ENCODE results near the gene RIPK4. TPM values are rescaled to one million over a fixed set of nuclear protein-coding genes. Genes with fewer than 3 reads are reported as not detected.

RIPK4 gene
- total and polyA plus RNA-seq, 2 donors from 2014 or later = 11.6 to 32.6 TPM

GRCh38 chr21:41707231-41707959 is 59.5 kb downstream of the RIPK4 start:
- intact Hi-C loops (cut with DNase I) = no loop called here
- Histone ChIP-seq H3K4me1 (ENCODE audit: control insufficient read depth in 2 of 3, insufficient read depth in 2 of 3, low read depth in 1 of 3, low read length in 3 of 3) (peaks cover 0 to 8% (median 0%) of the 10 kb centered on the region in 3 donors), H3K9me3 (ENCODE audit: control insufficient read depth in 2 of 3, insufficient read depth in 1 of 3, low read length in 3 of 3) (no peaks in the 10 kb centered on the region), H3K27me3 (ENCODE audit: control insufficient read depth, insufficient read depth, low read length) (no peaks in the 10 kb centered on the region), H3K4me3 (ENCODE audit: low read length in 3 of 3) (no peak overlapping the region), H3K36me3 (ENCODE audit: control insufficient read depth in 2 of 3, insufficient read depth in 3 of 3, low read length in 3 of 3) (no peaks in the 10 kb centered on the region), H3K9ac (ENCODE audit: low read length in 3 of 3) (no peak overlapping the region), H3K27ac (ENCODE audit: low read depth in 2 of 2, low read length in 2 of 2) (no peak overlapping the region)
- no peak for TF ChIP-seq CTCF (IDR thresholded peaks at IDR 0.05; ENCODE audit: borderline replicate concordance, extremely low read depth, insufficient read depth)
- FAIRE-seq (no peak), DNase-seq (peak in 1 of 5 donors; percentile 15)

GRCh38 chr21:41706678-41707077 is 60.2 kb downstream of the RIPK4 start:
- Histone ChIP-seq H3K27ac (ENCODE audit: low read depth in 2 of 2, low read length in 2 of 2) (no peak overlapping the region), H3K27me3 (ENCODE audit: control insufficient read depth, insufficient read depth, low read length) (no peaks in the 10 kb centered on the region), H3K9me3 (ENCODE audit: control insufficient read depth in 2 of 3, insufficient read depth in 1 of 3, low read length in 3 of 3) (no peaks in the 10 kb centered on the region), H3K4me3 (ENCODE audit: low read length in 3 of 3) (no peak overlapping the region), H3K36me3 (ENCODE audit: control insufficient read depth in 2 of 3, insufficient read depth in 3 of 3, low read length in 3 of 3) (no peaks in the 10 kb centered on the region), H3K9ac (ENCODE audit: low read length in 3 of 3) (no peak overlapping the region), H3K4me1 (ENCODE audit: control insufficient read depth in 2 of 3, insufficient read depth in 2 of 3, low read depth in 1 of 3, low read length in 3 of 3) (peaks cover 0 to 8% (median 0%) of the 10 kb centered on the region in 3 donors)
- FAIRE-seq (no peak), DNase-seq (no peak)
- TF ChIP-seq CTCF (IDR thresholded peaks at IDR 0.05; ENCODE audit: borderline replicate concordance, extremely low read depth, insufficient read depth) = no peak
- intact Hi-C loops (cut with DNase I) = no loop called here

GRCh38 chr21:41706263-41706639 is 60.6 kb downstream of the RIPK4 start:
- Histone ChIP-seq H3K27ac (ENCODE audit: low read depth in 2 of 2, low read length in 2 of 2) (no peak overlapping the region), H3K9me3 (ENCODE audit: control insufficient read depth in 2 of 3, insufficient read depth in 1 of 3, low read length in 3 of 3) (no peaks in the 10 kb centered on the region), H3K36me3 (ENCODE audit: control insufficient read depth in 2 of 3, insufficient read depth in 3 of 3, low read length in 3 of 3) (no peaks in the 10 kb centered on the region), H3K4me3 (ENCODE audit: low read length in 3 of 3) (no peak overlapping the region), H3K27me3 (ENCODE audit: control insufficient read depth, insufficient read depth, low read length) (no peaks in the 10 kb centered on the region), H3K4me1 (ENCODE audit: control insufficient read depth in 2 of 3, insufficient read depth in 2 of 3, low read depth in 1 of 3, low read length in 3 of 3) (peaks cover 0 to 8% (median 0%) of the 10 kb centered on the region in 3 donors), H3K9ac (ENCODE audit: low read length in 3 of 3) (no peak overlapping the region)
- FAIRE-seq (no peak), DNase-seq (peak in 1 of 5 donors; percentile 36)
- intact Hi-C loops (cut with DNase I) = no loop called here
- TF ChIP-seq CTCF (IDR thresholded peaks at IDR 0.05; ENCODE audit: borderline replicate concordance, extremely low read depth, insufficient read depth) = no peak
